Measurements from ENCODE around the gene STARD4.

Gene STARD4

DNA sequence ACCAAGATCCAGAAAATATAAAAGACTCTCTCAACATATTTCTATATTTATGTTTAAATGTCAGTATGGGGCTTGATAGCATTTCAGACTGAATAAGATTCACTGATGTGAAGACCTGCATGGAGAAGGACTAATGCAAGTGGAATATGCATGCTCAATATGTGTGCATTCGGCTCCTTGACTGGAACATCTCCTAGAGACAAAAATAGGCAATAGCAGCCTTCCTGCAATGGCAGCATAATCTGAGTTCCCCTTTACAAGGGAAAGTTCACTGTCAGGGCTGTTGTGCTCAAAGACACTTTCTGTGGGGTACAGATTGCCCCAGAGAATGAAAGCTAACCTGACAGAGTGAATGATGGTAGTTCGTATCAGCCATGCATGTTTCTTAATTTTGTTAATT lies 42.4 kb downstream of the STARD4 start:
- DNase-seq: no peak

DNA sequence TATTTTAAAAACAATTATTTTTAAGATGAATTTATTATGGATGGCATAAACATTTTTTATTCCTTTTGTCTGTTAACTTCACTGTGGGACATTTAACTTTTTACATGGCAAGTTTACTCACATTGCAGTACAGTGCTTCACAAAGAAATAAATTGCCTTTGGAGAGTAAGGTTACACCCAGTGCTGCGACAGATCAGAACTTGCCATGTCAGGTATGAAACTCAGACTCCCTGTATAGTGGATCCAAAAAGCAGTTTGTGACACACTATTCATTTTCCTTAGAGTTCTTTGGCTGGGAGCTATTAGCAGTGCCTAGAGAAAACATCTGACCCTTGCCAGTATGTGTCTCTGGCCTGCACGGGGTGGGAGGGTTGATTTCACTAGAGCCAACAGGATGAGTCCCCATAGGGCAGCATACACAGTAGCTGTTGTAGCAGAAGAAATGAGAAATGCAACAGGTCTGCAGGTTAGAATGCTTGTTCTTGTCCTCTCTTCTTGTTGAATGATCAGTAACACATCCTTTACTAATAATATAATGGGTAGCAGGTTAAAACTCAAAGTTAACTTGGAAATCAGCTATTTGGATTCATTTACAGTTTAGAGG lies 42.9 kb downstream of the STARD4 start:
- no peak for DNase-seq

DNA sequence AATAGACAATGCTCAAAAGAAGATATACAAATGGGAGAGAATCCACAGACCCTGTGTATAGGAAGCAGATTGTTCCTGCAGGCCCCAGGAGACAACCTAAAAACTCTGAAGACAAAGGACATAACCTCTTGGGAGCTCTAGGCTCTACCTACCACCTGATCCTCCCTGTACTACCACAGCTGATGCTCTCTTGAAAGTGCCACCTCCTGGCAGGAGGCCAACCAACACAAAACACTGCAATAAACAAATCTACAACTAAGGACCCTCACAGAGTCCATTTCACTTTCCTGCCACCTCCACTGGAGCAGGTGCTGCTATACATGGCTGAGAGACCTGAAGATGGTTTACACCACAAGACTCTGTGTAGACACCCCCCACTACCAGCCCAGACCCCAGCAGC lies 49.0 kb downstream of the STARD4 start:
- DNase-seq: no peak

DNA sequence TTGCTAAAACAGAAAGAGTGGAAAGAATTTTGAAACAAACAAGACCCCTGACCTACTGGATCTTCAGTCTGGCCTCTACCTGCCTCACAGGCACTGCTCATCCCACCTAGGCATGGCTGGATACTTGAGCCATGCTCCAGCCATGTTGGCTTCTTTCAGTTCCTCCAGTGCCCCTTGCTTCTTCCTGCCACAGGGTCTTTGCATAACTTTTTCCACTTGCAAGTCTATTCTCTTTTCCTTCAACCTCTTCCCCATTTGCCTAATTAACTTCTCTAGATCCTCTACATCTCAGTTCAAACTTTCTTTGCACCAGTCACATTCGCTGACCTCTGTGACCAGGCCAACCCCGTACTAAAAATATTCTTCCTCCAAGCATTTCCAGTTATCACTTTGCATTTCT lies 50.4 kb downstream of the STARD4 start:
- DNase-seq: no peak

DNA sequence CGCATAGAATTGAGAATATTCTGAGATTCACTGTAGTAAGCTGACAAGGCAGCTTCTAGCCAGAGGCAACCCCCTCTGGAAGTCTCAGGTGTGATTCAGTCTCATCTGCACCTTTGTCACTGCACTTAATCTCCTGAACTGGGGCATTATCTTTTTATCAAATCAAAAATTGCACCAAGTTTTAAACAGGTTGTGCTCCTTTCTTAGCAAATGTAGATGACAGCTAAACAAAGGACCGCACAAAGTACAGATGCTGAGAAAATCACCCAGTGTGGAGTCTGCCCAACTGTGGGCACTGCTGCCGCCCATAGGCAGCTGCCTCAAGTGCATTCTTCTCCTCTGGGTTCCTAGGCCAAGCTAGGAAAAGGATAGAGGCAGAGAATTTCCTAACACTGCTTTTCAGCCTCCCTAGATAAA lies 51.1 kb downstream of the STARD4 start:
- peak in 1 of 14 donors; percentile 16 for DNase-seq

DNA sequence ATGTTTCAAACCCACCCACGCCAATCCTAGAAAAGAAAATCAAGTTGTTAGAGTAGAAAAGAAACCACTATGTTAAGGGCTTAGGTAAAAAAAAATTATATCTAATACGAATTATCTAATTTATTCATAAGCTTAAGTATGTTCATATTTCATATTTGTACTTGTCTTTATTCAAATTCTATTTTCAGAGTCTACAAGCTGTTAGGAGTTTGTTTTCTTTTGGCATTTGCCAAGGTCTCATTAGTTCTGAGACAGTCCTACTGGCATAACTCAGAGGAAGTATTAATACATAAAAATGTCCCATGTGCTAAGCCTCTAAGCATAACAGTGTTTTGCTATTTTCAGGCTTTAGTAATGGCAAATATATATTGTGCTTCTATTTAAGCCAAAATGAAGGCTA lies 57.6 kb downstream of the STARD4 start:
- no peak for DNase-seq

DNA sequence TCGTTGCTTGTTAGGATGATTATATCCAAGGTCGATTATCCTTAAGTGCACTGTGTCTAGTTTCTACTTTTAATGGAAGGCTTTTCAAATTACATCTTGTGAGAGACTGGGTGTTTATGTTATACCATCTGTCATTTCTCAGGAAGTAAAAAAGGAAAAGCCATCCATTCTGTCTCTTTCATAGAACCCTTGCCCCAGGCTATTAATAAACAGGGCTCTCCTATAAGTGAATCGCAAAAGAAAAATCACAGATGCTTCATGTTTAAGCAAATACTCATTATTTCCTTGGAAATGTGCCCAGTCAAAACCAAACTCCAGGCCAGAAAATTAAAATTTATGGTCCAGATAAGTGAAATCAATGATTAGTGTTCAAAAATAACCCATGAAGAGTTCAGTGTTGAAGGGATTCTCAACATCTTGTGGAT lies 58.1 kb downstream of the STARD4 start:
- DNase-seq: peak in 1 of 14 donors; percentile 38

DNA sequence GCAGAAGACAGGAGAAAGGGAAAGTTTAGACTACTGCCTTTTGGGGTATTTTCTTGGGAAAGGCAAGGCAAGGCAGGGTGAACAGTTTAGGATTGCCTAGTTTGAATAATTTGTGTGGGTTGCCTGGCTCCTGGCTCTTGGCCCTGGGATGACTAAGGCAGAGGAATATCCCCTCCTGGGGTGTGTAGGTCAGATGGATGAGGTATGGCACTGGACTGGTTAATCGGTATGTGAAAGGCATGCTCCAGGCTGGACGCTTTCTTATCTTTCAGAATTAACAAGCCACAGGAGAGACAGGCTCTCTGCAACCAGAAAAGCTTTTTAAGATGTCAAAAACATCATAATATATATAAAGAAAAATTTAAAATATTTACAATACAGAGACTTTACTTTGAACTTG lies 58.6 kb downstream of the STARD4 start:
- peak in 1 of 14 donors; percentile 34 for DNase-seq

DNA sequence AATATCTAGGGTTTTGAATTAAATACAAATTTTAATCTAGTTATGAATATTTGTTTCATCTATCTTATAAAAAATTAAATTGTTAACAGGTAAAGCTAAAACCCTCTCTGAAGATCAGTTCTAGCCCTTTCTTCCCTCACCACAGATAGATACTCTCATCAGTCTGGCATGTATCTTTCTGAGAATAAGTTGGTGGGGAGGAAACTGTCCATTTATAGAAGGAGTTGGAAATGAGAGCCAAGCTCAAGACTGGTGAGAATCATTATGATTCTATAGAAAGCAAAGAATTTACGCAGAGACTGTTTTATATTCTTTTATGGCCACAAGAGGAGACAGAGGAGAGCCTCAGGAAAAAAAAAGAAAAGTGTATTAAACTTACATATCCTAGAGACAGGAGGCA lies 59.0 kb downstream of the STARD4 start:
- no peak for DNase-seq

DNA sequence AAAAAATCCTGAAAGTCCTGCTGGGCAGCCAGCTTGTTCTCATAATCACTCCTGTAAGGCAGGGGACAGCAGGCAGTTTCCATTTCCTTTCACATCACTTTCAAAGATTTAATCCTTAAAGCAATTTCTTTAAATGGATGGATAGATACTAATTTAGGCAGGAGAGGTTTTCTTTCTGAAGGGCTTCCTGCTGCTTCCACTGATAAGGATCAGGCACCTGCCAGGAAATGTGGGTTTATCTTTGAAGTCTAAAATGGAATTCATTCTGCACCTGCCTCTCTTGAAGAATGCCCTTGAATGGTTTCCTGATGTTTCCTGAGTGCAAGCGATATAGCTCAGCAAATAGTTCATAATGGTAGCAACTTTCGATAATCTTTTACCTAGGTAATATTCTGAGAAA lies 64.5 kb downstream of the STARD4 start:
- DNase-seq: no peak

DNA sequence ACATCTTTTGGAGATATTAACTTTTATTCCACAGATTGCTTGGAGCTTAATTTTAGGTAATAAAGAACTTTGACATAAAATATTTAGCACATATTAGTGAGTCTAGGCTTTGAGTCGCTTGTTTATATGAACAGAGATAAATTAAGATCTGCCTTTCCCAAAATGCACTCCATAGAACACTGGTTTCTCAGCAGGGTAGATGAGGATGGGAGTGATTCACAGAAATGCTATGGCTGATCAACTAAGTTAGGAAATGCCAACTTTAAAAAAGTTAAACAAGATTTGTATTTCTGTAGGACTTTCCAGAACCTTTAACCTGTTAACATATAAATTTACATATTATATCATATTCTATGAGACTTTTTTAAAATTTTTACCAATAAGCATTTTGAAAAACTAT lies 65.2 kb downstream of the STARD4 start:
- DNase-seq: no peak
